ENCODE results near the gene SUPT3H.

The SUPT3H gene

GRCh38 chr6:44826025-44826676, 551.6 kb downstream of the SUPT3H start:
- no peak overlapping the region for H3K4me3 ChIP-seq (ENCODE audit: low read depth, low read length)
- no peak for DNase-seq (ENCODE audit: low read depth)
- TF ChIP-seq, protein P1, sequence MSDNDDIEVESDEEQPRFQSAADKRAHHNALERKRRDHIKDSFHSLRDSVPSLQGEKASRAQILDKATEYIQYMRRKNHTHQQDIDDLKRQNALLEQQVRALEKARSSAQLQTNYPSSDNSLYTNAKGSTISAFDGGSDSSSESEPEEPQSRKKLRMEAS (IDR thresholded peaks at IDR 0.05; ENCODE audit: low read depth, low read length), result no peak

DNA sequence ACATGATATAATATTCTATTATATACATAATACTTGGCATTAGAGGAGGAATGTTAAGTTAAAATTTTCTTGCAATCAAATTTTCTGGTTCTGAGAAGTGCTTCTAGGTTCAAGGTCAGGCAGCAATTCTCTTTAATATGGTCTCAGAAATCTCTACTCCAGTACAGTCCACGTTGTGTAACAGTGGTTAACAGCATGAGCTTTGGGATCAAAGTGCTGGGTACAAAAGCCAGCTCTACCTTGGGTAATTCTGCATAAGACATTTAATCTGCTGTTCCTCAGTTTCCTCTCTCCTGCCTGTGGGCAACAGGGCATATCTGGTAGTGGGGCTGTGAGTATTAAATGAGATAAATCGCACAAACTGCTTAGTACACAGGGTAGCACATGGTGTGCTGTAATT, 552.5 kb downstream of the SUPT3H start:
- no peak overlapping the region for H3K4me3 ChIP-seq (ENCODE audit: low read depth, low read length)
- DNase-seq (ENCODE audit: low read depth), result no peak
- TF ChIP-seq, protein P2, sequence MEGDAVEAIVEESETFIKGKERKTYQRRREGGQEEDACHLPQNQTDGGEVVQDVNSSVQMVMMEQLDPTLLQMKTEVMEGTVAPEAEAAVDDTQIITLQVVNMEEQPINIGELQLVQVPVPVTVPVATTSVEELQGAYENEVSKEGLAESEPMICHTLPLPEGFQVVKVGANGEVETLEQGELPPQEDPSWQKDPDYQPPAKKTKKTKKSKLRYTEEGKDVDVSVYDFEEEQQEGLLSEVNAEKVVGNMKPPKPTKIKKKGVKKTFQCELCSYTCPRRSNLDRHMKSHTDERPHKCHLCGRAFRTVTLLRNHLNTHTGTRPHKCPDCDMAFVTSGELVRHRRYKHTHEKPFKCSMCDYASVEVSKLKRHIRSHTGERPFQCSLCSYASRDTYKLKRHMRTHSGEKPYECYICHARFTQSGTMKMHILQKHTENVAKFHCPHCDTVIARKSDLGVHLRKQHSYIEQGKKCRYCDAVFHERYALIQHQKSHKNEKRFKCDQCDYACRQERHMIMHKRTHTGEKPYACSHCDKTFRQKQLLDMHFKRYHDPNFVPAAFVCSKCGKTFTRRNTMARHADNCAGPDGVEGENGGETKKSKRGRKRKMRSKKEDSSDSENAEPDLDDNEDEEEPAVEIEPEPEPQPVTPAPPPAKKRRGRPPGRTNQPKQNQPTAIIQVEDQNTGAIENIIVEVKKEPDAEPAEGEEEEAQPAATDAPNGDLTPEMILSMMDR (IDR thresholded peaks at IDR 0.05; ENCODE audit: low read depth, low read length), result no peak

GRCh38 chr6:44824567-44824966, 553.2 kb downstream of the SUPT3H start:
- H3K4me3 ChIP-seq (ENCODE audit: low read depth, low read length), result no peak overlapping the region
- DNase-seq (ENCODE audit: low read depth), result no peak
- TF ChIP-seq POLR2A (IDR thresholded peaks at IDR 0.05; ENCODE audit: extremely low read depth, insufficient read length) (no peak), MYC (IDR thresholded peaks at IDR 0.05; ENCODE audit: low read depth, low read length) (no peak)
- TF ChIP-seq, protein P2 (IDR thresholded peaks at IDR 0.05; ENCODE audit: low read depth, low read length), result no peak
- TF ChIP-seq, protein P1 (IDR thresholded peaks at IDR 0.05; ENCODE audit: low read depth, low read length), result no peak

- no peak for DNase-seq (ENCODE audit: low read depth)
- no peak overlapping the region for H3K4me3 ChIP-seq (ENCODE audit: low read depth, low read length)
- TF ChIP-seq, protein P2 (IDR thresholded peaks at IDR 0.05; ENCODE audit: low read depth, low read length), result no peak
- TF ChIP-seq, protein P1 (IDR thresholded peaks at IDR 0.05; ENCODE audit: low read depth, low read length), result no peak
- TF ChIP-seq POLR2A (IDR thresholded peaks at IDR 0.05; ENCODE audit: extremely low read depth, insufficient read length), result no peak
- no peak for TF ChIP-seq MYC (IDR thresholded peaks at IDR 0.05; ENCODE audit: low read depth, low read length)
Measured at GRCh38 chr6:44820759-44821158, 557.0 kb downstream of the SUPT3H start.

- TF ChIP-seq, protein P1 (IDR thresholded peaks at IDR 0.05; ENCODE audit: low read depth, low read length), result no peak
- no peak for TF ChIP-seq MYC (IDR thresholded peaks at IDR 0.05; ENCODE audit: low read depth, low read length)
- TF ChIP-seq, protein P2 (IDR thresholded peaks at IDR 0.05; ENCODE audit: low read depth, low read length), result no peak
- no peak for TF ChIP-seq POLR2A (IDR thresholded peaks at IDR 0.05; ENCODE audit: extremely low read depth, insufficient read length)
- no peak overlapping the region for H3K4me3 ChIP-seq (ENCODE audit: low read depth, low read length)
- peak; percentile 11 for DNase-seq (ENCODE audit: low read depth)
Measured at GRCh38 chr6:44820321-44820720, 557.4 kb downstream of the SUPT3H start.

DNA sequence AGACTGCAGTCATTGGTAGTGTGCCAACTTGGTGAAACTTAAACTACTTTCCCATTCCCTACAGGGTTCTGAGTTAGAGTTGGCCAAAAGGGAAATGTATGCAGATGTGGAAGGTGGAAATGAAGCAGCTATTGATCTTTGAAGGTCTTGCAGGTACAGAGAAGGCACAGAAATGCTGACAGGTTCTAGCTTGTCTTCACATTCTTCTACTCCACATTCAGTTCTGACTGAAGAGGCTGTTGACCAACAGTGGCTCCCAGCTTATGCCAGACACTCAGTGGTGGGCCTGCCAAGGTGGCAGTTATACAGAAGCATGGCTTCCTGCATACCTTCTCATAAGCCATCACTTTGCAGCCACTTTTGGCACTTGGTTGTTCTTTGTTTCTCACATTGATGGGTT, 566.3 kb downstream of the SUPT3H start:
- no peak for DNase-seq (ENCODE audit: low read depth)
- no peak for TF ChIP-seq MYC (IDR thresholded peaks at IDR 0.05; ENCODE audit: low read depth, low read length)
- TF ChIP-seq POLR2A (IDR thresholded peaks at IDR 0.05; ENCODE audit: extremely low read depth, insufficient read length), result no peak
- TF ChIP-seq, protein P1 (IDR thresholded peaks at IDR 0.05; ENCODE audit: low read depth, low read length), result no peak
- TF ChIP-seq, protein P2 (IDR thresholded peaks at IDR 0.05; ENCODE audit: low read depth, low read length), result no peak
- H3K4me3 ChIP-seq (ENCODE audit: low read depth, low read length), result no peak overlapping the region
